ENCODE measurements around the gene ASXL1. TPM values are rescaled to one million over a fixed set of nuclear protein-coding genes. Genes with fewer than 3 reads are reported as not detected.
A peak's percentile ranks its signal among the peaks of the same experiment; 100 is the strongest.

ASXL1 gene
- total and polyA plus RNA-seq, 9 of the 15 experiments (the other 6 are each of a cell fraction or from before 2014, with no cell fraction given): 6.5 to 65.3 (median 32.3) TPM

DNA sequence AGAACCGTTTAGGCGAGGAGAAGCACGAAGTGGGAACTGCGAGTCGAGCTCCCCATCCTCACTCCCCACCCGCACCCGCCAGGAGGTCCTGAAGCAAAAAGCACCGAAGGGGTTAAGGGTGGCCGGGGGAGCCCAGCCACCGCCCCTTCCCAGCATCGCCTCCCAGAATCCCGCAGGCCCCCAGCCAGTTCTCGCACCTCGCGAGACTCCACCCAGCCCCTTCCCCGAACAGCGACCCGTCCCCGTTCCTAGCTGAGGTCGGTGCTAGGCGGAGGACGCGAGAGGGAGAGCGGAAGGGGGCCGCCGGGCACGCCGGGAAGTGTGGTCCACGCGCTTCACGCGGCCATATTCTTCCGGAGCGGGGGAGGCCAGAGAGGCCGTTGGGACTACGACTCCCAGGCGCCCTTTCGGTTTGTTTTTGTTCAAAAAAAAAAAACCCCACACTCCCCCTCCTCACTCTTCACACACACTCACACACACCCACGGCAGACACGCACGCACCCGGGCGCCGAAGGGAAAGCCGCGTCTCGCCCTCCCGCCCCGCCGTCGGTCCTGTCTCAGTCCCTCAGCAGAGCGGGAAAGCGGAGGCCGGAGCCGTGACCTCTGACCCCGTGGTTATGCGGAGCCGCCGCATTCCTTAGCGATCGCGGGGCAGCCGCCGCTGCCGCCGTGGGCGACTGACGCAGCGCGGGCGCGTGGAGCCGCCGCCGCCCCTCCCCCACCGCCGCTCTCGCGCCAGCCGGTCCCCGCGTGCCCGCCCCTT, at the start of gene ASXL1 (continued):
- TF ChIP-seq ZNF717 (CRISPR knock-in tag; IDR thresholded peaks at IDR 0.05): no peak
- no peak for TF ChIP-seq STAG1 (CRISPR knock-in tag; IDR thresholded peaks at IDR 0.05; ENCODE audit: borderline replicate concordance)
- TF ChIP-seq, protein P1, sequence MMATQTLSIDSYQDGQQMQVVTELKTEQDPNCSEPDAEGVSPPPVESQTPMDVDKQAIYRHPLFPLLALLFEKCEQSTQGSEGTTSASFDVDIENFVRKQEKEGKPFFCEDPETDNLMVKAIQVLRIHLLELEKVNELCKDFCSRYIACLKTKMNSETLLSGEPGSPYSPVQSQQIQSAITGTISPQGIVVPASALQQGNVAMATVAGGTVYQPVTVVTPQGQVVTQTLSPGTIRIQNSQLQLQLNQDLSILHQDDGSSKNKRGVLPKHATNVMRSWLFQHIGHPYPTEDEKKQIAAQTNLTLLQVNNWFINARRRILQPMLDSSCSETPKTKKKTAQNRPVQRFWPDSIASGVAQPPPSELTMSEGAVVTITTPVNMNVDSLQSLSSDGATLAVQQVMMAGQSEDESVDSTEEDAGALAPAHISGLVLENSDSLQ (IDR thresholded peaks at IDR 0.05): no peak
- no peak for TF ChIP-seq NFXL1 (CRISPR knock-in tag; IDR thresholded peaks at IDR 0.05)
- no peak; the same call in 1 of the 2 replicates for TF ChIP-seq CBX1 (IDR thresholded peaks at IDR 0.05; ENCODE audit: low read depth)
- TF ChIP-seq NFATC3 (IDR thresholded peaks at IDR 0.05): no peak
- TF ChIP-seq WHSC1 (IDR thresholded peaks at IDR 0.05; ENCODE audit: low read length): no peak
- no peak for TF ChIP-seq GTF2F1 (IDR thresholded peaks at IDR 0.05; ENCODE audit: low read depth, low read length)
- TF ChIP-seq, protein P2, sequence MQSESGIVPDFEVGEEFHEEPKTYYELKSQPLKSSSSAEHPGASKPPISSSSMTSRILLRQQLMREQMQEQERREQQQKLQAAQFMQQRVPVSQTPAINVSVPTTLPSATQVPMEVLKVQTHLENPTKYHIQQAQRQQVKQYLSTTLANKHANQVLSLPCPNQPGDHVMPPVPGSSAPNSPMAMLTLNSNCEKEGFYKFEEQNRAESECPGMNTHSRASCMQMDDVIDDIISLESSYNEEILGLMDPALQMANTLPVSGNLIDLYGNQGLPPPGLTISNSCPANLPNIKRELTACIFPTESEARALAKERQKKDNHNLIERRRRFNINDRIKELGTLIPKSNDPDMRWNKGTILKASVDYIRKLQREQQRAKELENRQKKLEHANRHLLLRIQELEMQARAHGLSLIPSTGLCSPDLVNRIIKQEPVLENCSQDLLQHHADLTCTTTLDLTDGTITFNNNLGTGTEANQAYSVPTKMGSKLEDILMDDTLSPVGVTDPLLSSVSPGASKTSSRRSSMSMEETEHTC (IDR thresholded peaks at IDR 0.05): no peak
- TF ChIP-seq, protein P3, sequence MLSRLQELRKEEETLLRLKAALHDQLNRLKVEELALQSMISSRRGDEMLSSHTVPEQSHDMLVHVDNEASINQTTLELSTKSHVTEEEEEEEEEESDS (CRISPR knock-in tag; IDR thresholded peaks at IDR 0.05): no peak
- TF ChIP-seq, protein P4, sequence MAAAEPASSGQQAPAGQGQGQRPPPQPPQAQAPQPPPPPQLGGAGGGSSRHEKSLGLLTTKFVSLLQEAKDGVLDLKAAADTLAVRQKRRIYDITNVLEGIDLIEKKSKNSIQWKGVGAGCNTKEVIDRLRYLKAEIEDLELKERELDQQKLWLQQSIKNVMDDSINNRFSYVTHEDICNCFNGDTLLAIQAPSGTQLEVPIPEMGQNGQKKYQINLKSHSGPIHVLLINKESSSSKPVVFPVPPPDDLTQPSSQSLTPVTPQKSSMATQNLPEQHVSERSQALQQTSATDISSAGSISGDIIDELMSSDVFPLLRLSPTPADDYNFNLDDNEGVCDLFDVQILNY (CRISPR knock-in tag; IDR thresholded peaks at IDR 0.05): no peak
- TF ChIP-seq ARNT (IDR thresholded peaks at IDR 0.05): no peak
- TF ChIP-seq SOX6 (IDR thresholded peaks at IDR 0.05): no peak
- no peak for TF ChIP-seq SPI1 (IDR thresholded peaks at IDR 0.05; ENCODE audit: borderline replicate concordance, low read depth, low read length)
- no peak for TF ChIP-seq BCOR (IDR thresholded peaks at IDR 0.05)
- no peak for TF ChIP-seq KAT2B (IDR thresholded peaks at IDR 0.05; ENCODE audit: low read depth, low read length)
- TF ChIP-seq RCOR1 (IDR thresholded peaks at IDR 0.05; ENCODE audit: borderline replicate concordance in 1 of 2, low read depth in 2 of 2, low read length in 2 of 2): 0 out of 4 replicates have a peak, but pooled peaks of 1 of the 2 experiments have one; percentile 5
- TF ChIP-seq, protein P5, sequence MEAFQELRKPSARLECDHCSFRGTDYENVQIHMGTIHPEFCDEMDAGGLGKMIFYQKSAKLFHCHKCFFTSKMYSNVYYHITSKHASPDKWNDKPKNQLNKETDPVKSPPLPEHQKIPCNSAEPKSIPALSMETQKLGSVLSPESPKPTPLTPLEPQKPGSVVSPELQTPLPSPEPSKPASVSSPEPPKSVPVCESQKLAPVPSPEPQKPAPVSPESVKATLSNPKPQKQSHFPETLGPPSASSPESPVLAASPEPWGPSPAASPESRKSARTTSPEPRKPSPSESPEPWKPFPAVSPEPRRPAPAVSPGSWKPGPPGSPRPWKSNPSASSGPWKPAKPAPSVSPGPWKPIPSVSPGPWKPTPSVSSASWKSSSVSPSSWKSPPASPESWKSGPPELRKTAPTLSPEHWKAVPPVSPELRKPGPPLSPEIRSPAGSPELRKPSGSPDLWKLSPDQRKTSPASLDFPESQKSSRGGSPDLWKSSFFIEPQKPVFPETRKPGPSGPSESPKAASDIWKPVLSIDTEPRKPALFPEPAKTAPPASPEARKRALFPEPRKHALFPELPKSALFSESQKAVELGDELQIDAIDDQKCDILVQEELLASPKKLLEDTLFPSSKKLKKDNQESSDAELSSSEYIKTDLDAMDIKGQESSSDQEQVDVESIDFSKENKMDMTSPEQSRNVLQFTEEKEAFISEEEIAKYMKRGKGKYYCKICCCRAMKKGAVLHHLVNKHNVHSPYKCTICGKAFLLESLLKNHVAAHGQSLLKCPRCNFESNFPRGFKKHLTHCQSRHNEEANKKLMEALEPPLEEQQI (IDR thresholded peaks at IDR 0.05): no peak
- TF ChIP-seq SETDB1 (IDR thresholded peaks at IDR 0.05; ENCODE audit: low read length): no peak
- no peak for TF ChIP-seq ZNF24 (IDR thresholded peaks at IDR 0.05)
- TF ChIP-seq NR2C1 (IDR thresholded peaks at IDR 0.05): peak; percentile 98
- peak; percentile 99 for TF ChIP-seq NR2C1 (tag; IDR thresholded peaks at IDR 0.05)
- TF ChIP-seq TCF3 (CRISPR knock-in tag; IDR thresholded peaks at IDR 0.05): no peak; the same call in 1 of the 2 replicates
- TF ChIP-seq PHTF2 (CRISPR knock-in tag; IDR thresholded peaks at IDR 0.05): no peak
- no peak for TF ChIP-seq EWSR1 (IDR thresholded peaks at IDR 0.05; ENCODE audit: borderline replicate concordance, low read depth, partially characterized antibody)
- peak; percentile 72; the same call in 1 of the 2 replicates for TF ChIP-seq DMBX1 (CRISPR knock-in tag; IDR thresholded peaks at IDR 0.05; ENCODE audit: borderline replicate concordance)
